ENCODE data around the gene KCNIP4.

The KCNIP4 gene

DNA sequence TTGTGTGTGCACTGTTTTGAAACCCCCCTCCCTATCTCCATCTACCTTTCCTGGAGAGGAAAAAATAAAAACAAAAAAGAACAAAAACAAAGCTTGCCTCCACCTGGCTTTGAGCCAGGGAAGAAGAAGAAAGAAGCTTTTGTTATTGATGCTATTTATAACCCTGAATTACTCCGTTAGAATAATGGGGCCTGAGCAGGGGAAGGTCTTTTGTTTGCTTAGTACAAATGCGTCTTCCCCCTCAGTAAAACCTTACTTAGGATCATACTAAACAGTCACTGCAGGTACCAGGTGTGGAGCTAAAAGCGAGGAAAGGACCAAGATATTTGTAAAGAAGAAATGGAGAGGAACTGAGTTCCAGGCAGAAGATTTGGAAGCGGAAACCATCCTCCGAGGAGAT lies 352.1 kb downstream of the KCNIP4 start:
- peak in 4 of 58 donors; percentile 2 to 23 (median 6) for DNase-seq

GRCh38 chr4:21593671-21594001 lies 354.9 kb downstream of the KCNIP4 start:
- DNase-seq: no peak

DNA sequence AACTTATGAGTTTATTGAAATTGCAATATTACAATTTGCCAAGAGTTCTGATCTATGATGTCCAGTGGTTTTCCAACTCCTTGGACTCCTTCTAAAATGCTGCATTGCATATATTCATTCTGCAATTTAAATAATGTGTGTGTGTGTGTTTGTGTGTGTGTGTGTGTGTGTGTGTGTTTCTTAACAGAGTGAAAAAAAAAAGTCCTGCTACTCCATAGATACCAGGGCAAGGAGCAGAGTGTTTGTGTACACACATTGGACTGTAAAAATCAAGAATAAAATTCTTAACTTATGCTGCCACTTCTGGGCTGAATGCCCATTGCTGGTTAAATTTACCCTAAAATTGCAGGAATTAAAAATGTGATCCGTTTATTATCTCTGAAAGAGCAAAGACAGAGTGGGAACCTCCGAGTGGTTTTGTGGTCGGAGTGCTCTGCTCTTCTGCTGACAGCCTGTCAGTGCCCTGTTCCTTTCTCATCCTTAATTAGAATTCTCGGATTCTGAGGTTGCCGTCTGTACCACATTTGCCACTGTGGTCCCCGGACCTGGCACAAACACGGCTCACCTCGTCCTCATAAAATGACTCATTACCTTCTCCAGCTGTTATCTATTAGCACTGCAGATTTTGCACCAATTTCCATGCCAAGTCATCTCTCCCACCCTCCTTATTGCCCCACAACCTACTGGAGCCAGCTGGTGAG lies 355.5 kb downstream of the KCNIP4 start:
- DNase-seq: peak in 1 of 58 donors; percentile 0

- no peak for DNase-seq
Observed at GRCh38 chr4:21577056-21577455, 371.5 kb downstream of the KCNIP4 start.

- DNase-seq: no peak
Observed at GRCh38 chr4:21571100-21571499, 377.5 kb downstream of the KCNIP4 start.

GRCh38 chr4:21569638-21570037 lies 378.9 kb downstream of the KCNIP4 start:
- no peak for DNase-seq

- DNase-seq: no peak
Observed at GRCh38 chr4:21555083-21555482, 393.5 kb downstream of the KCNIP4 start.

DNA sequence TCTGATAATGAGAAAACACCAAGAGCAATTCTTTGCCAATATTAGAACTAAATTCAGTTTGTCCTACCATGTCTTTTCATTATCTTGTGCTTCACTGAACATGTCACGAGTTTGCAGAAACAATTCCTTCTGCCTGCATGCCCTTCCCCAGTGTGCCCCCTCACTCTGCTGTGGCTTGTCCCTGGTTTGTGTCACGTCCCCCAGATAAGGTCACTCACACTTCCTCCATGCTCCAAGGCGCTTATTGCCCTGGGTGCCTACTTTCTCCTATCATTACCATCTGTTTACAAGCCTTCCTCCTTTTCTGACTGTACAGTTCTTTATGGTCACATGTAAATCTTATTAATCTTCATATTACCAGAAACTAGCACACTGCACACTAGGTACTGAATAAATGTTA lies 394.1 kb downstream of the KCNIP4 start:
- no peak for DNase-seq

DNA sequence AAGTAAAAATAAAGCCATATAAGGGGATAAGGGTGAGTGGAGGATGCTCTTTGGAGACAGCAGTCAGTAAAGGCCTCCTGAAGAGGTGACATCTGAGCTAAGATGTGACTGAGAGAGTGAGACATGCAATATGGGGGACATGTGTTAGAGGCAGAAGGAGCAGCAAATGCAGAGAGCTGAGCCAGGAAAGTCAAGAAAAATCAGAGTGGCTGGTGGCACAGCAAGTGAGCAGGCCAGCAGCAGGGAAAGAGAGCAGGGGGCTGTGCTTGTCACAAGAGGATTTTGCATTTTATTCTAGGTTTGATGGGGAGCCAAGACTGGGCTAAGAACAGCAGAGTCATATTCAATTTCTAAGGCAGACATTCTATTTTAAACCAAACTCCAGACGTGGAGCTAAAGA lies 394.5 kb downstream of the KCNIP4 start:
- DNase-seq: no peak

DNA sequence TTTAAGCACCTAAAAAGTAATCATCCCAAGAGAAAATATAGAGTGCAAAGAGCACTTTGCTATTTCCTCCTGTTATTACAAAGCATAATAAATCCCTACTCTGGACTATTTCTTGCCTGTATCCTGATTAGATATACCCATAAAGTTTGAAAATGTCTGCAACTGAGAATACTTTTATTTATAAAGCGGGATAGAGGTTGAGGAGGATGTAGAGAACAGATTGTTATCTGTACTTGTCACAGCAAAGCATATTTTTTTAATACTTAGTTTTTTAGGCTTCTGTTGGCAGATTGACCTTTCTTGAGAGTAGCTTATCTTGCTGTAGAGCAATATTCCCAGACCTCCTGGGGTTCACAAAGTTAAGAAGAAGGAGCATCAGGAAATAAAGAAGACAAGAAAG lies 396.1 kb downstream of the KCNIP4 start:
- DNase-seq: no peak

GRCh38 chr4:21544955-21545354 lies 403.6 kb downstream of the KCNIP4 start:
- DNase-seq: no peak

DNA sequence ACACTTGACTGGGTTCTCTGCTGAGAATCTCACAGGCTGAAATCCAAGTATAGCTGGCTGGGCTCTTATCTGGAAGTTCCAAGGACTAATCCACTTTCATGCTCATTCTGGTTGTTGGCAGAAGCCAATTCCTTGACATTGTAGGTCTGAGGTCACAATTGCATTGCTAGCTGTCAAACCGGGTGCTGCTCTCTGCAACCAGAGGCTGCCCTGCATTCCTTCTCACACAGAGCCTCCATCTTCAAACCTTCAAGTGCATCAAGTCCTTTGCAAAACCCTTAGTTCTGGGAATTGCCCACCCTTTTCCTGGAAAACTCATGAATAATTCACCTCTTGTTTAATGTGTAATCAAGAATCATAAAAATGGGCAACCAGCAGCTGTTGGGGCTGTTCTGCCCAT lies 404.2 kb downstream of the KCNIP4 start:
- no peak for DNase-seq

- no peak for DNase-seq
Observed at GRCh38 chr4:21543514-21543913, 405.1 kb downstream of the KCNIP4 start.

- no peak for DNase-seq
Observed at GRCh38 chr4:21535898-21536297, 412.7 kb downstream of the KCNIP4 start.

GRCh38 chr4:21531048-21531447 lies 417.5 kb downstream of the KCNIP4 start:
- DNase-seq: no peak

DNA sequence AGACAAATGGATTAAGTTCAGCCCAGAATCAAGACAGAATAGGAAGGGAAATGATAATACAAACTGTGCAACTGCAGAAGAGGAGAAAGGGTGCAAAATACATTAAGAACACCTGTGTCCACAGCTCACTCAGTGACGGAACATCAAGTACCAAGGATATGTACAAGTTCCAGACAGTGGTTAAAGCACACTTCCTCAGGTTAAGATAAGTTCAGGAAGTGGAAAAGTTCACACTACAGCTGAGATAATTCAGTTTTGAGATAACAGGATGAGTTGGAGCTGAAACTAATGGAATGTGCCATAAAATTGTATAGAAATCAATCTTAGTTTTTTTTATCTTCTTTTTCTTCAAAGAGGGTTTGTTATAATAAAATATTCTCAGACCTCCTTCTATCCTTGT lies 419.4 kb downstream of the KCNIP4 start:
- DNase-seq: no peak

DNA sequence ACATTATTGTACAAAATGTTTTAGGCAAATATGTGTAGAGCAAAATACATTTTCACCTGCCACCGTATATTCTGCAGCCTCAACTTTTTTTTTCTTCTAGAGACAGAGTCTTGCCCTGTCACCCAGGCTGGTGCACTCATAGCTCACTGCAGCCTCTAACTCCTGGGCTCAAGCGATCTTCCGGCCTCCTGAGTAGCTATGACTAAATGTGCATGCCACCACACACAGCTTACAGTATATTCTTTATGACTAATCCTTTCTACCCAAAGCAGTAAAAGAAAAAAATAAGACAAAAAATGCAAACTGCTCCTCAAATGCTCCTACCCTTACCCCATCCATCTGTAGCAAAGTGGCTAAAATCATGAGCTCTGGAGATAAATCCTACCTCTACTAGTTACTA lies 426.3 kb downstream of the KCNIP4 start:
- no peak for DNase-seq

- DNase-seq: no peak
Observed at GRCh38 chr4:21517126-21517859, 431.3 kb downstream of the KCNIP4 start.

DNA sequence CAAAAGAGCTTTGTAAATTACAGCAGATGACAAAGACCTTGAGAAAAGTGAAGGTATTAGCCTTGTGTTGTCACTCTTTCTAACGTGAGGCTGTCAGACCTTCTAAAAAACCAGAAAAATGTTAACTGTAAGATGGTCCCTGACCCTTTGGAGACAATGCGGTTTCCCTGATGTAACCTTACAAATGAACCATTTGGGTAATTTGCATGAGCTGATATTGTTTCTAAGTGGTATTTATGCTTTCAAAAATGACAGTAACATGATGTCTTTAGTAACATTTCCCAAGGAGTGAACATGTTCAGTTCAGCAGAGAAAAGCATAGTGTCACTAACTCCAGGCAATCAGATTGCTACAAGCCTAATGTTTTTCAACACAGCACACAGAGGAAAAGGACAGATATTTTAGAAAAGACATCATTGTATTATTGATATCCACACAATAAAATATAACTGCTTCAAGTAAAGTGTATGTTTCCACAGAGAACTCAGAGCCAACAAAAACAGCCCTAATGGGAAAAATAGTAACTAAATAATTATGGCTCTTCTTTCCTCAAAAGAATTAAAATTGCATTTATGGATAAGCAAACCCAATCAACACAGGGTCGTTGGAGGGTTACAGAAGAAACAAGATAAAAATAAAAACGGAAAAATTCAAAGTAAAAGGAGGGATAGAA lies 434.4 kb downstream of the KCNIP4 start:
- no peak for DNase-seq

DNA sequence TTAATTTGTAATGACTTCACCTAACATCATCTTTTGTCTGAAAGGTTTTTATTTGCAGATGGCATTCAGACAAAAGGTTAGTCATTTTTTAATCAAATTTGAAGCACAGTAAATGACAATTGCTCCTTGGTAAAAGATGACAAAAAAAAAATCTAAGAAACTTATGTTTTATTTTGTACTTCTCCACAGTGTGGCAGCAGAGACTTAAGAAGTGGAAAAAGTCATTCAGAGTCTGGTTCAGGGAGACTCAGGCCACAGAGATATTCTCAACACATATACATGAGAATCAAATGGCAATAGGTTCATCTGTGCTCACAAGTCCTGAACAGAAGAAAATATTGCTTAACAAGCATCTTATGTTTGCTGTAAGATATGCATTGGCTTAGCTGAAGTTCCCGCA lies 436.2 kb downstream of the KCNIP4 start:
- DNase-seq: peak in 4 of 58 donors; percentile 0 to 59 (median 5)

DNA sequence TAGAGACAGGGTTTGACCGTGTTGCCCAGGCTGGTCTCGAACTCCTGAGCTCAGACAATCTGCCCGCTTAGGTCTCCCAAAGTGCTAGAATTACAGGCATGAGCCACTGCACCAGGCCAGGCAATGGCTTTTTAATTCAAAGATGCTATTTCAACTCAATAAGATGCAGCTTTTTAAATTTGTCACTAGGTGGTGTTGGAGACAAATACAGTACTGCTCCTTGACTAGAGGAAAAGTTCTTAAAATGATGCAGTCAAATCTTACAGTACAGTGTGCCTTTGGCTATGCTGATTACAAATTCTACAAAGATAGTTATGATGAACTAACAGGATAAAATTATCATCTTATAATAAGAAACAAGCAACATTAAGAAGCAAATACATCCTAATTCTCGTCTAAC lies 441.1 kb downstream of the KCNIP4 start:
- DNase-seq: no peak

DNA sequence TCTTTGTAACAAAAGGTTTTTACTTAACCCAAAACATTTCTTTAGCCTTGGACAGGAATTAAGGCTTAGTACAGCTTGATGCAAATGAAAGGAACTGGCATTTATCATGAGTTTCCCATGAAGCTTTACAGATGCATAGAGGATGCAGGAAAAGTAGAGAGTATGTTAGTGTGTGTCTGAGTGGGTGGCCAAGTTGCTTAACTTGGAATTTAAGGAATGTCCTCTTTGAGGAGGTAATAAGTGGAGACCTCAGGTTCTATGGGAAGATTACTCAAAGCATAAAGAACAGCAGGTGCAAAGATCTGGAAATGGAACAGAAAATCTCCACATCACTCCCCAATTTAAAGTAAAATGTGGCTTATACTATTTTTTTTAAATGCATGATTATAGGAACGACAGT lies 457.9 kb downstream of the KCNIP4 start:
- DNase-seq: no peak

- no peak for DNase-seq
Observed at GRCh38 chr4:21476757-21477156, 471.8 kb downstream of the KCNIP4 start.
